Measurements from ENCODE around the gene SLC25A25. TPM values are rescaled to one million over a fixed set of nuclear protein-coding genes. Genes with fewer than 3 reads are reported as not detected.

The SLC25A25 gene
- total RNA-seq, 1 donor from 2014 or later, result 18.0 TPM

DNA sequence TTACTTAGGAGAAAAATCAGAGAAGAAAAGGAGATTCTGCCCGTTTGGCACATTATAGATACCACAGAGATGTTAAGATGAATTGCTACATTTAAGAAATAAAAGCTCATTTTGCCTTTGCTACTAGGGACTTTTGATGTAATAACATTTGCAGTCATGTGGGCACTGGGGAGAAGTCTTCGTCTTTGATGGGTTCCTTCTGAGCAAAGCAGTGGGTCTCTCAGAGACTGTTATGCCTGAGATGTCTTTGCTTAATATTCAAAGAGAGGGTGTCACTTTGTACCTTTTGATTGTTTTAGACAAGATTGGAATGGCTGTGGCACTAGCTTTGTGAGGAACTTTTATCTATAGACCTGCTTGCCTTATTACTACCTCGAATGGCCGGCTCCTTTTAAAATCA lies 25.0 kb downstream of the SLC25A25 start:
- TF ChIP-seq, protein P1, sequence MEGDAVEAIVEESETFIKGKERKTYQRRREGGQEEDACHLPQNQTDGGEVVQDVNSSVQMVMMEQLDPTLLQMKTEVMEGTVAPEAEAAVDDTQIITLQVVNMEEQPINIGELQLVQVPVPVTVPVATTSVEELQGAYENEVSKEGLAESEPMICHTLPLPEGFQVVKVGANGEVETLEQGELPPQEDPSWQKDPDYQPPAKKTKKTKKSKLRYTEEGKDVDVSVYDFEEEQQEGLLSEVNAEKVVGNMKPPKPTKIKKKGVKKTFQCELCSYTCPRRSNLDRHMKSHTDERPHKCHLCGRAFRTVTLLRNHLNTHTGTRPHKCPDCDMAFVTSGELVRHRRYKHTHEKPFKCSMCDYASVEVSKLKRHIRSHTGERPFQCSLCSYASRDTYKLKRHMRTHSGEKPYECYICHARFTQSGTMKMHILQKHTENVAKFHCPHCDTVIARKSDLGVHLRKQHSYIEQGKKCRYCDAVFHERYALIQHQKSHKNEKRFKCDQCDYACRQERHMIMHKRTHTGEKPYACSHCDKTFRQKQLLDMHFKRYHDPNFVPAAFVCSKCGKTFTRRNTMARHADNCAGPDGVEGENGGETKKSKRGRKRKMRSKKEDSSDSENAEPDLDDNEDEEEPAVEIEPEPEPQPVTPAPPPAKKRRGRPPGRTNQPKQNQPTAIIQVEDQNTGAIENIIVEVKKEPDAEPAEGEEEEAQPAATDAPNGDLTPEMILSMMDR (IDR thresholded peaks at IDR 0.05), result no peak
- H3K9me3 Mint-ChIP-seq (ENCODE audit: unreplicated experiment), result no peaks in the 10 kb centered on the region
- H3K27ac Mint-ChIP-seq (ENCODE audit: unreplicated experiment), result peak overlapping the region; percentile 99
- no peak overlapping the region for H3K4me3 Mint-ChIP-seq (ENCODE audit: unreplicated experiment)
- peaks cover 3% of the 10 kb centered on the region for H3K36me3 Mint-ChIP-seq (ENCODE audit: unreplicated experiment)
- DNase-seq (ENCODE audit: extremely low spot score, unreplicated experiment), result no peak
- H3K27me3 Mint-ChIP-seq (ENCODE audit: unreplicated experiment), result no peaks in the 10 kb centered on the region
- H3K4me1 Mint-ChIP-seq (ENCODE audit: unreplicated experiment), result peaks cover 35% of the 10 kb centered on the region

DNA sequence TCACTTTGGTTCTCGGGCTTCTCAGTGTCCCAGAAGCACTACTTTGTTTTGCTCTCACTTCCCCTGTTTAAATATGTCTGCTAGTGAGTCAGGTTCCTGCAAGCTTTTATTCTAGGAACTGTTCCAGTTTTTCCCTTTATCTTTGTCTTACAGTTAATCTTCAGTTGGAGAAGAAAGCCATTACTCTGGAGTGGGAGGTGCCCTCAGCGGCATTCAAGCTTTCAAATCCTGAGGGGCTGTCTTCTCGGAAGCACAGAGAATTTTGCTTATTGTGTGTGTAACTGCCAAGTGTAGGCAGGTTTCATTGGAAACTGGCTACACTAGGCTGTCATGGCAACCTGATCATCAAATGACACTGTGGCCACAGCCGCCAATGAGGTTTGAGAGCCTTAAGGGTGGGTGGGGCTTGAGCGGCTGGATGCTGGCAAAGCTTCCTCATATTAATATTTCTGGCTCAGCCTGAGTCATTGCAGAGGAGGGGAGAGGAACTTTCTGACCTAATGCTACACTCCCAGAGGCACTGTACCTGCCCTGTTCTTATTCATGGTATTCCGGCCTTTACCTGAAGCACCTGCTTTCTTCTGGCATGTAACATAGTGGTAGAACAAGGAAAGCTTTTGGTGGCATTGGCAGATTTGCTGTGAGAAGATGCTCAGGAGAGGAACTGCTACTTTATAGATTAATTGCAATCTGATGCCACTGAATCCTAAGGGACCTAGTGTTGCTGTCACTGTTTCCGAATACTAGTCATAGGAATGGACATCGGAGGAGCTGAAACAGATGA lies 26.3 kb downstream of the SLC25A25 start:
- H3K4me1 Mint-ChIP-seq (ENCODE audit: unreplicated experiment), result peaks cover 45% of the 10 kb centered on the region
- peaks cover 3% of the 10 kb centered on the region for H3K36me3 Mint-ChIP-seq (ENCODE audit: unreplicated experiment)
- peak overlapping the region; percentile 59 for H3K4me3 Mint-ChIP-seq (ENCODE audit: unreplicated experiment)
- H3K27me3 Mint-ChIP-seq (ENCODE audit: unreplicated experiment), result no peaks in the 10 kb centered on the region
- no peaks in the 10 kb centered on the region for H3K9me3 Mint-ChIP-seq (ENCODE audit: unreplicated experiment)
- peak overlapping the region; percentile 99 for H3K27ac Mint-ChIP-seq (ENCODE audit: unreplicated experiment)
- TF ChIP-seq, protein P1 (IDR thresholded peaks at IDR 0.05), result no peak
- DNase-seq (ENCODE audit: extremely low spot score, unreplicated experiment), result peak; percentile 96

DNA sequence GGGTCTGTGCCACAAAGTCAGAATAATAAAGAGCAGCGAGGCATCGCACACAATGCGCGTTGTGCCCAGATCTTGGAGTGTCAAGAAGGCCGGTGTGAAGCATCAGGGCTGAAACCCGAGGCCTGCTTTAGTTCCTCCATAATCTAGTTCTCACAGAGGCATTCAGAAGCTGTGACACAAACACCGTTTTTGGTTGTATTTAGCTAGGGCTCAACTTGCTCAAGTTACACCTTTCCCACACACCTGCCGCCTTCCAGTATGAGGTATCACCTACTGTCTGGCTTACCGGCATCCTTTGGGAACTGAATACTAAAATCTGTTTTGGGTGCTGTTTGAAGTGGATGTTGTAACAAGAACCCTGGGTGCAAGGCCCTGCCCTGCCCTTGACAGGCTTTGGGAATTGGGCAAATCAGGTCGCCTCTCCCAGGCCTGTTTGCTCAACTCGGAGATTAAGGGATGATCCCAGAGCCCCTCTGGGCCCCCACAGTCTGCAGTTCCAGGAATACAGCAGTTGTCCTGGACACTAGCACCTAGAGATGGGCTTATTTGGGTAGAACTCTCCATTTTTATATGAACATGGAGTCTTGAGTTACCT lies 27.0 kb downstream of the SLC25A25 start:
- TF ChIP-seq, protein P1 (IDR thresholded peaks at IDR 0.05), result no peak
- no peak for DNase-seq (ENCODE audit: extremely low spot score, unreplicated experiment)
- Mint-ChIP-seq H3K4me3 (ENCODE audit: unreplicated experiment) (no peak overlapping the region), H3K9me3 (ENCODE audit: unreplicated experiment) (no peaks in the 10 kb centered on the region), H3K4me1 (ENCODE audit: unreplicated experiment) (peaks cover 52% of the 10 kb centered on the region), H3K27me3 (ENCODE audit: unreplicated experiment) (no peaks in the 10 kb centered on the region), H3K27ac (ENCODE audit: unreplicated experiment) (peak overlapping the region; percentile 99), H3K36me3 (ENCODE audit: unreplicated experiment) (peaks cover 3% of the 10 kb centered on the region)

DNA sequence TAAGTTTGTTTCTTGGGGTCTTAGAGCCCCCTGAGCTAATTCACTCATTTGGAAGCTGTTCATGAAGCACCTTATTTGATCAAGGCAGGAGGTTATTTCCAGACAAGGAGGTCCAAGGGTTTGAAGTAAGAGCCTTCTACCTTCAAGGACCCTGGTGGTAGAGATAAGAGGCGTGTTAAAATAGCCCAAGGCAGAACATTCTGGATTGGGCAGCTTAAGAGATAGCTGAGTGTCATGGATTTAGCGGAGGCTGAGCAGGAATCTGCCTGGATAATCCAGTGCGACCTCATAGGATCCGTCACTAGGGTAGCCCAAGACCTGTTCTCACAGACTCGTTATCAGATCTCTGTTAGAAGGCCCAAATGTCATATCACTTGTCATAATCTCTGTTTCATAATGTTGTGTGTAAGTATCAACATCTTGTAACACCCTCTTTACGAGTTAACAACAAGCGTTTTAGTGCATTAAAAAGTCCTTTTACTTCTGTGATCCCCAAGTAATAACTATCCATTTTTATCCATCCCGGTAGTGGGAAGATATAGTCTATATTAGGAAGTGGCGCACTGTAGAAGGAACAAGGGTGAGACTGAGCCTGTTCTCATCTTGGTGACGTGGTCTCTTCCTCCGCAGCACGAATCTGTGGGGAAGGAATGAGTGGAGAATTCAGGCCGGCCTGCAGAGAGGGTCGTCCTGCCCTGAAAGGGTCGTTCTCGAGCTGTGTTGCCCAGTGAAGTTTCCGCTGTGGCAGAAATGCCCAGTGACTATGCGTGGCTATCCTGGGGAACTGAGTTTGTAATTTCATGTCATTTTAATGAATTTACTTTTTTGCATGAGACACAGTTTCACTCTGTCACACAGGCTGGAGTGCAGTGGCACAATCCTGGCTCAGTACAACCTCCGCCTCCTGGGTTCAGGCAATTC lies 28.8 kb downstream of the SLC25A25 start:
- Mint-ChIP-seq H3K27me3 (ENCODE audit: unreplicated experiment) (no peaks in the 10 kb centered on the region), H3K9me3 (ENCODE audit: unreplicated experiment) (no peaks in the 10 kb centered on the region), H3K36me3 (ENCODE audit: unreplicated experiment) (peaks cover 10% of the 10 kb centered on the region), H3K27ac (ENCODE audit: unreplicated experiment) (peak overlapping the region; percentile 100), H3K4me3 (ENCODE audit: unreplicated experiment) (no peak overlapping the region), H3K4me1 (ENCODE audit: unreplicated experiment) (peaks cover 64% of the 10 kb centered on the region)
- TF ChIP-seq, protein P1 (IDR thresholded peaks at IDR 0.05), result no peak
- DNase-seq (ENCODE audit: extremely low spot score, unreplicated experiment), result no peak
